ENCODE measurements around the gene LAMC1.

Gene LAMC1

GRCh38 chr1:183116416-183116815, 93.2 kb downstream of the LAMC1 start:
- Histone ChIP-seq H3K9ac (ENCODE audit: low read depth, low read length) (no peak overlapping the region), H3K4me1 (ENCODE audit: insufficient read depth, low read length) (no peaks in the 10 kb centered on the region), H3K36me3 (ENCODE audit: insufficient read depth, low read length) (peaks cover 64% of the 10 kb centered on the region), H3K9me3 (ENCODE audit: insufficient read depth, low read depth, low read length) (no peaks in the 10 kb centered on the region), H3K27me3 (ENCODE audit: insufficient read depth, low read length) (no peaks in the 10 kb centered on the region), H3K27ac (ENCODE audit: low read depth, low read length) (no peak overlapping the region), H3K4me3 (ENCODE audit: low read length) (no peak overlapping the region)
- 69% methylated on average over 4 of the region's 4 CpGs for WGBS

GRCh38 chr1:183121609-183122008, 98.4 kb downstream of the LAMC1 start:
- 91% methylated on average over 3 of the region's 3 CpGs for WGBS
- H3K27ac ChIP-seq (ENCODE audit: low read depth, low read length): no peak overlapping the region
- no peak overlapping the region for H3K9ac ChIP-seq (ENCODE audit: low read depth, low read length)
- no peaks in the 10 kb centered on the region for H3K4me1 ChIP-seq (ENCODE audit: insufficient read depth, low read length)
- H3K4me3 ChIP-seq (ENCODE audit: low read length): no peak overlapping the region
- H3K36me3 ChIP-seq (ENCODE audit: insufficient read depth, low read length): peaks cover 94% of the 10 kb centered on the region
- no peaks in the 10 kb centered on the region for H3K27me3 ChIP-seq (ENCODE audit: insufficient read depth, low read length)
- no peaks in the 10 kb centered on the region for H3K9me3 ChIP-seq (ENCODE audit: insufficient read depth, low read depth, low read length)

- H3K4me1 ChIP-seq (ENCODE audit: insufficient read depth, low read length): no peaks in the 10 kb centered on the region
- H3K9me3 ChIP-seq (ENCODE audit: insufficient read depth, low read depth, low read length): no peaks in the 10 kb centered on the region
- H3K36me3 ChIP-seq (ENCODE audit: insufficient read depth, low read length): peaks cover 93% of the 10 kb centered on the region
- WGBS: 95% methylated on average over 2 of the region's 2 CpGs
- no peak overlapping the region for H3K27ac ChIP-seq (ENCODE audit: low read depth, low read length)
- no peak overlapping the region for H3K9ac ChIP-seq (ENCODE audit: low read depth, low read length)
- H3K27me3 ChIP-seq (ENCODE audit: insufficient read depth, low read length): no peaks in the 10 kb centered on the region
- H3K4me3 ChIP-seq (ENCODE audit: low read length): no peak overlapping the region
These were observed 101.0 kb downstream of the LAMC1 start for GRCh38 chr1:183124259-183124658.

GRCh38 chr1:183125279-183125999, 102.2 kb downstream of the LAMC1 start:
- H3K27ac ChIP-seq (ENCODE audit: low read depth, low read length): no peak overlapping the region
- H3K9me3 ChIP-seq (ENCODE audit: insufficient read depth, low read depth, low read length): no peaks in the 10 kb centered on the region
- 94% methylated on average over 5 of the region's 5 CpGs for WGBS
- no peak overlapping the region for H3K9ac ChIP-seq (ENCODE audit: low read depth, low read length)
- H3K4me1 ChIP-seq (ENCODE audit: insufficient read depth, low read length): no peaks in the 10 kb centered on the region
- no peak overlapping the region for H3K4me3 ChIP-seq (ENCODE audit: low read length)
- peaks cover 93% of the 10 kb centered on the region for H3K36me3 ChIP-seq (ENCODE audit: insufficient read depth, low read length)
- H3K27me3 ChIP-seq (ENCODE audit: insufficient read depth, low read length): no peaks in the 10 kb centered on the region

- WGBS: 94% methylated on average over 5 of the region's 5 CpGs
- Histone ChIP-seq H3K9ac (ENCODE audit: low read depth, low read length) (no peak overlapping the region), H3K4me1 (ENCODE audit: insufficient read depth, low read length) (no peaks in the 10 kb centered on the region), H3K27me3 (ENCODE audit: insufficient read depth, low read length) (no peaks in the 10 kb centered on the region), H3K36me3 (ENCODE audit: insufficient read depth, low read length) (peaks cover 91% of the 10 kb centered on the region), H3K9me3 (ENCODE audit: insufficient read depth, low read depth, low read length) (no peaks in the 10 kb centered on the region), H3K27ac (ENCODE audit: low read depth, low read length) (no peak overlapping the region), H3K4me3 (ENCODE audit: low read length) (no peak overlapping the region)
These were observed 102.8 kb downstream of the LAMC1 start for GRCh38 chr1:183126000-183126366.

GRCh38 chr1:183126528-183126927, 103.3 kb downstream of the LAMC1 start:
- Histone ChIP-seq H3K4me1 (ENCODE audit: insufficient read depth, low read length) (no peaks in the 10 kb centered on the region), H3K36me3 (ENCODE audit: insufficient read depth, low read length) (peaks cover 94% of the 10 kb centered on the region), H3K9me3 (ENCODE audit: insufficient read depth, low read depth, low read length) (no peaks in the 10 kb centered on the region), H3K4me3 (ENCODE audit: low read length) (no peak overlapping the region), H3K27me3 (ENCODE audit: insufficient read depth, low read length) (no peaks in the 10 kb centered on the region), H3K27ac (ENCODE audit: low read depth, low read length) (no peak overlapping the region), H3K9ac (ENCODE audit: low read depth, low read length) (no peak overlapping the region)
- WGBS: 89% methylated on average over 1 of the region's 1 CpG

- H3K27ac ChIP-seq (ENCODE audit: low read depth, low read length): no peak overlapping the region
- WGBS: 90% methylated on average over 14 of the region's 15 CpGs
These were observed 106.9 kb downstream of the LAMC1 start for GRCh38 chr1:183129921-183130690.

GRCh38 chr1:183131166-183131565, 107.9 kb downstream of the LAMC1 start:
- no peak overlapping the region for H3K27ac ChIP-seq (ENCODE audit: low read depth, low read length)
- H3K9ac ChIP-seq (ENCODE audit: low read depth, low read length): no peak overlapping the region
- H3K4me1 ChIP-seq (ENCODE audit: insufficient read depth, low read length): no peaks in the 10 kb centered on the region
- peaks cover 91% of the 10 kb centered on the region for H3K36me3 ChIP-seq (ENCODE audit: insufficient read depth, low read length)
- 100% methylated on average over 2 of the region's 2 CpGs for WGBS
- no peaks in the 10 kb centered on the region for H3K9me3 ChIP-seq (ENCODE audit: insufficient read depth, low read depth, low read length)
- H3K27me3 ChIP-seq (ENCODE audit: insufficient read depth, low read length): no peaks in the 10 kb centered on the region
- no peak overlapping the region for H3K4me3 ChIP-seq (ENCODE audit: low read length)

More at GRCh38 chr1:183129921-183130690, 106.9 kb downstream of the LAMC1 start:
- Histone ChIP-seq H3K4me3 (ENCODE audit: low read length) (no peak overlapping the region), H3K9ac (ENCODE audit: low read depth, low read length) (no peak overlapping the region), H3K9me3 (ENCODE audit: insufficient read depth, low read depth, low read length) (no peaks in the 10 kb centered on the region), H3K27me3 (ENCODE audit: insufficient read depth, low read length) (no peaks in the 10 kb centered on the region), H3K4me1 (ENCODE audit: insufficient read depth, low read length) (no peaks in the 10 kb centered on the region), H3K36me3 (ENCODE audit: insufficient read depth, low read length) (peaks cover 92% of the 10 kb centered on the region)

GRCh38 chr1:183135336-183135735, 112.1 kb downstream of the LAMC1 start:
- Histone ChIP-seq H3K27me3 (ENCODE audit: insufficient read depth, low read length) (no peaks in the 10 kb centered on the region), H3K9me3 (ENCODE audit: insufficient read depth, low read depth, low read length) (no peaks in the 10 kb centered on the region), H3K9ac (ENCODE audit: low read depth, low read length) (no peak overlapping the region), H3K36me3 (ENCODE audit: insufficient read depth, low read length) (peaks cover 88% of the 10 kb centered on the region), H3K27ac (ENCODE audit: low read depth, low read length) (no peak overlapping the region), H3K4me3 (ENCODE audit: low read length) (no peak overlapping the region), H3K4me1 (ENCODE audit: insufficient read depth, low read length) (no peaks in the 10 kb centered on the region)
- WGBS: 98% methylated on average over 2 of the region's 2 CpGs

GRCh38 chr1:183137782-183138181, 114.6 kb downstream of the LAMC1 start:
- no peak overlapping the region for H3K9ac ChIP-seq (ENCODE audit: low read depth, low read length)
- peaks cover 86% of the 10 kb centered on the region for H3K36me3 ChIP-seq (ENCODE audit: insufficient read depth, low read length)
- no peak overlapping the region for H3K4me3 ChIP-seq (ENCODE audit: low read length)
- WGBS: 90% methylated on average over 3 of the region's 3 CpGs
- H3K27me3 ChIP-seq (ENCODE audit: insufficient read depth, low read length): no peaks in the 10 kb centered on the region
- no peaks in the 10 kb centered on the region for H3K9me3 ChIP-seq (ENCODE audit: insufficient read depth, low read depth, low read length)
- no peak overlapping the region for H3K27ac ChIP-seq (ENCODE audit: low read depth, low read length)
- H3K4me1 ChIP-seq (ENCODE audit: insufficient read depth, low read length): no peaks in the 10 kb centered on the region

- Histone ChIP-seq H3K27me3 (ENCODE audit: insufficient read depth, low read length) (no peaks in the 10 kb centered on the region), H3K36me3 (ENCODE audit: insufficient read depth, low read length) (peaks cover 86% of the 10 kb centered on the region), H3K4me3 (ENCODE audit: low read length) (no peak overlapping the region), H3K4me1 (ENCODE audit: insufficient read depth, low read length) (no peaks in the 10 kb centered on the region), H3K9ac (ENCODE audit: low read depth, low read length) (no peak overlapping the region), H3K27ac (ENCODE audit: low read depth, low read length) (no peak overlapping the region), H3K9me3 (ENCODE audit: insufficient read depth, low read depth, low read length) (no peaks in the 10 kb centered on the region)
- whole genome bisulfite sequencing: 74% methylated on average over 4 of the region's 4 CpGs
These were observed 115.1 kb downstream of the LAMC1 start for GRCh38 chr1:183138301-183138700.

Measured in HUES64 (cell line).